Measurements from ENCODE around the gene GMDS. TPM values are rescaled to one million over a fixed set of nuclear protein-coding genes. Genes with fewer than 3 reads are reported as not detected.

Gene GMDS
- total and polyA plus RNA-seq, 4 donors = 7.3 to 28.3 (median 16.1) TPM

- DNase-seq (no peak), ATAC-seq (ENCODE audit: insufficient read depth, low FRiP score) (no peak)
- WGBS, 2 donors = 71 to 91% methylated on average over 3 of the region's 3 CpGs
- Histone ChIP-seq H3K27me3 (ENCODE audit: control insufficient read depth in 3 of 3, insufficient read depth in 3 of 3, low read length in 2 of 3) (no peaks in the 10 kb centered on the region), H3K4me1 (ENCODE audit: control insufficient read depth in 5 of 5, insufficient read depth in 5 of 5, low read length in 5 of 5) (peaks cover 0 to 28% (median 13%) of the 10 kb centered on the region in 5 donors), H3K9me3 (ENCODE audit: control insufficient read depth in 4 of 4, insufficient read depth in 3 of 4, low read length in 3 of 4) (no peaks in the 10 kb centered on the region), H3K9ac (ENCODE audit: insufficient read depth in 1 of 2, low read length in 2 of 2) (no peak overlapping the region), H3K4me3 (no peak overlapping the region), H3K27ac (ENCODE audit: low read depth in 1 of 2, low read length in 1 of 2) (no peak overlapping the region), H3K36me3 (ENCODE audit: control insufficient read depth in 4 of 4, insufficient read depth in 4 of 4, low read length in 4 of 4) (no peaks in the 10 kb centered on the region)
- TF ChIP-seq CTCF (IDR thresholded peaks at IDR 0.05; ENCODE audit: control extremely low read depth, extremely low read depth) = no peak
Observed at GRCh38 chr6:1972962-1973361, 272.4 kb downstream of the GMDS start.

GRCh38 chr6:1971612-1972011 is 273.8 kb downstream of the GMDS start:
- H3K4me1 ChIP-seq (ENCODE audit: control insufficient read depth in 5 of 5, insufficient read depth in 5 of 5, low read length in 5 of 5) = peaks cover 0 to 28% (median 13%) of the 10 kb centered on the region in 5 donors
- peaks cover 0 to 2% (median 0%) of the 10 kb centered on the region in 4 donors for H3K9me3 ChIP-seq (ENCODE audit: control insufficient read depth in 4 of 4, insufficient read depth in 3 of 4, low read length in 3 of 4)
- DNase-seq = peak in 2 of 3 donors; percentile 41 to 46
- ATAC-seq (ENCODE audit: insufficient read depth, low FRiP score) = no peak
- H3K36me3 ChIP-seq (ENCODE audit: control insufficient read depth in 4 of 4, insufficient read depth in 4 of 4, low read length in 4 of 4) = no peaks in the 10 kb centered on the region
- H3K4me3 ChIP-seq = no peak overlapping the region
- no peaks in the 10 kb centered on the region for H3K27me3 ChIP-seq (ENCODE audit: control insufficient read depth in 3 of 3, insufficient read depth in 3 of 3, low read length in 2 of 3)
- 80 to 83% methylated on average over 5 of the region's 5 CpGs for WGBS, 2 donors
- no peak overlapping the region for H3K9ac ChIP-seq (ENCODE audit: insufficient read depth in 1 of 2, low read length in 2 of 2)
- no peak for TF ChIP-seq CTCF (IDR thresholded peaks at IDR 0.05; ENCODE audit: control extremely low read depth, extremely low read depth)
- H3K27ac ChIP-seq (ENCODE audit: low read depth in 1 of 2, low read length in 1 of 2) = no peak overlapping the region

GRCh38 chr6:1970151-1970561 is 275.2 kb downstream of the GMDS start:
- 66 to 75% methylated on average over 8 of the region's 8 CpGs for WGBS, 2 donors
- H3K4me3 ChIP-seq = no peak overlapping the region
- ATAC-seq (ENCODE audit: insufficient read depth, low FRiP score) (no peak), DNase-seq (peak; percentile 55 to 93 (median 82))
- peaks cover 0 to 38% (median 13%) of the 10 kb centered on the region in 5 donors for H3K4me1 ChIP-seq (ENCODE audit: control insufficient read depth in 5 of 5, insufficient read depth in 5 of 5, low read length in 5 of 5)
- H3K27ac ChIP-seq (ENCODE audit: low read depth in 1 of 2, low read length in 1 of 2) = no peak overlapping the region
- H3K27me3 ChIP-seq (ENCODE audit: control insufficient read depth in 3 of 3, insufficient read depth in 3 of 3, low read length in 2 of 3) = no peaks in the 10 kb centered on the region
- TF ChIP-seq CTCF (IDR thresholded peaks at IDR 0.05; ENCODE audit: control extremely low read depth, extremely low read depth) = no peak
- no peak overlapping the region for H3K9ac ChIP-seq (ENCODE audit: insufficient read depth in 1 of 2, low read length in 2 of 2)
- H3K36me3 ChIP-seq (ENCODE audit: control insufficient read depth in 4 of 4, insufficient read depth in 4 of 4, low read length in 4 of 4) = no peaks in the 10 kb centered on the region
- H3K9me3 ChIP-seq (ENCODE audit: control insufficient read depth in 4 of 4, insufficient read depth in 3 of 4, low read length in 3 of 4) = peaks cover 0 to 2% (median 0%) of the 10 kb centered on the region in 4 donors

- TF ChIP-seq CTCF (IDR thresholded peaks at IDR 0.05; ENCODE audit: control extremely low read depth, extremely low read depth) = no peak
- H3K4me1 ChIP-seq (ENCODE audit: control insufficient read depth in 5 of 5, insufficient read depth in 5 of 5, low read length in 5 of 5) = peaks cover 0 to 35% (median 13%) of the 10 kb centered on the region in 5 donors
- no peaks in the 10 kb centered on the region for H3K27me3 ChIP-seq (ENCODE audit: control insufficient read depth in 3 of 3, insufficient read depth in 3 of 3, low read length in 2 of 3)
- WGBS, 2 donors = 89 to 95% methylated on average over 5 of the region's 5 CpGs
- no peak overlapping the region for H3K27ac ChIP-seq (ENCODE audit: low read depth in 1 of 2, low read length in 1 of 2)
- H3K9me3 ChIP-seq (ENCODE audit: control insufficient read depth in 4 of 4, insufficient read depth in 3 of 4, low read length in 3 of 4) = peaks cover 0 to 2% (median 0%) of the 10 kb centered on the region in 4 donors
- no peaks in the 10 kb centered on the region for H3K36me3 ChIP-seq (ENCODE audit: control insufficient read depth in 4 of 4, insufficient read depth in 4 of 4, low read length in 4 of 4)
- DNase-seq = no peak
- H3K9ac ChIP-seq (ENCODE audit: insufficient read depth in 1 of 2, low read length in 2 of 2) = no peak overlapping the region
- no peak for ATAC-seq (ENCODE audit: insufficient read depth, low FRiP score)
- H3K4me3 ChIP-seq = no peak overlapping the region
Observed at GRCh38 chr6:1966713-1967112, 278.7 kb downstream of the GMDS start.

Measured in lung (tissue), 12 donors.